GM12801 (cell line): ENCODE measurements around the gene TMEM43.

Experiments
- CTCF ChIP-seq: IDR thresholded peaks from one replicate; pipeline ENCODE4 v1.5.1; 2011; ENCODE audit warnings: control low read depth; ENCODE audit not compliant: insufficient read length; ENCODE audit errors: extremely low read depth

The TMEM43 gene

DNA sequence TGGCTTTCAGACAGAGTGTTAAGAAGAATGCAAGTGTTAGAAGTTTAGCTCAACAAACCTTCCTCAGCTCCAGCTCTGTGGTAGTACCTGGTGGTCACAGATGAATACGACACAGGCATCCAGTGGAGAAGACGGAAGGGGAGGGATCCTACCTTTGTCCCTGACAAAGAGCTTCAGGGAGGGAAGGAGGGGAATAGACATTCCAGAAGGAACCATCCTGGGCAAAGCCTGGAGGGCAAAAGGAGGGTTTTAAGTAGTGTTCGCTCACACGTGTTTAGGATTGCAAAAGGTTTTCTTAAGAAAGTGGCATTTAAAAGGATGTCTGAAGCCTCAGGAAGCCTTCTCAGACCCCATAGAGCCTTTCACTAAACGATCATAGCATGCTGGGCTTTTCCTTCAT, 3.0 kb upstream of the TMEM43 start:
- no peak for TF ChIP-seq CTCF

- TF ChIP-seq CTCF, result no peak
These were observed 2.6 kb upstream of the TMEM43 start for GRCh38 chr3:14122301-14122700.

DNA sequence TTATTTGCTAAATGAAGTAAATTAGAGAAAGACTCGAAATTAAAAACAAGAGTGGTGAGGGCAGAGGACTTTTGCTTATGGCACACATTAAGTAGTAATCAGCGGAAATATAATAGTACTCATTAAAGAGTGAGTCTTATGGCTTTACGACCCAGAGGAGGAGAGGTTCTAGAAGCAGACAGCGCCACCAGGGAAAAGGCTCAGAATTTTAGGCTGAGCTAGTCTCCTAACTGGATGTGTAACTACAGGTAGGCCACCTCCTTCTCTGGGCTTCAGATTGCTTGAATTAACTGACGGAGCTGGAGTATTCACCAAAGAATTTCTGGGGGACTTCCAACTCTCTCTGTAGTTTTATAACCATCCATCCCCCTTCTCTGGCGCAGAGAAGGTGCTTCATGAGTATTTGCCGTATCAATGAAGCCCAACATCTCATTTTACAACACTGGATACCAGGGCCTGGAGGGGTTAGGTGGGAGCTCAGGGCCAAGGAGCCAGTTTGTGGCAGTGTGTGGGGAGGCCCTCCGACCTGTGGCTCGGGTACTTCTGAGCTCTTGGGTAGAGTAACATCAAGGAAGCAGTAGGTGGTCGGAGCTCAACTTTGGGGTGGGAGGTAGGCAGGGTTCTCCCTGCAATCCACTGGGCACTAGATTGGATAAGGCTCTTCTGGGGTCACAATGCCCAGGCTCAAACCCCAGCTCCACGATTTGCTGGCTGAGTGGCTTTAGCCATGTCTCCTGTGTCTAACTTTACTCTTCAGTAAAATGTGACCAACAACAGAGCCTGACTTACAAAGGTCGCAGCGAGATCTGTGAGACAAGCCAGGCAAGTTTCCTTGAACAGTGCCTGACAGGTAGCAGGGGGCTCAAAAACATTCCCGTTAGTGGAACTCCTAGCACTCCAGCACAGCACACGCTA, 1.3 kb upstream of the TMEM43 start:
- no peak for TF ChIP-seq CTCF

GRCh38 chr3:14124223-14124614, 633 bp upstream of the TMEM43 start:
- no peak for TF ChIP-seq CTCF

DNA sequence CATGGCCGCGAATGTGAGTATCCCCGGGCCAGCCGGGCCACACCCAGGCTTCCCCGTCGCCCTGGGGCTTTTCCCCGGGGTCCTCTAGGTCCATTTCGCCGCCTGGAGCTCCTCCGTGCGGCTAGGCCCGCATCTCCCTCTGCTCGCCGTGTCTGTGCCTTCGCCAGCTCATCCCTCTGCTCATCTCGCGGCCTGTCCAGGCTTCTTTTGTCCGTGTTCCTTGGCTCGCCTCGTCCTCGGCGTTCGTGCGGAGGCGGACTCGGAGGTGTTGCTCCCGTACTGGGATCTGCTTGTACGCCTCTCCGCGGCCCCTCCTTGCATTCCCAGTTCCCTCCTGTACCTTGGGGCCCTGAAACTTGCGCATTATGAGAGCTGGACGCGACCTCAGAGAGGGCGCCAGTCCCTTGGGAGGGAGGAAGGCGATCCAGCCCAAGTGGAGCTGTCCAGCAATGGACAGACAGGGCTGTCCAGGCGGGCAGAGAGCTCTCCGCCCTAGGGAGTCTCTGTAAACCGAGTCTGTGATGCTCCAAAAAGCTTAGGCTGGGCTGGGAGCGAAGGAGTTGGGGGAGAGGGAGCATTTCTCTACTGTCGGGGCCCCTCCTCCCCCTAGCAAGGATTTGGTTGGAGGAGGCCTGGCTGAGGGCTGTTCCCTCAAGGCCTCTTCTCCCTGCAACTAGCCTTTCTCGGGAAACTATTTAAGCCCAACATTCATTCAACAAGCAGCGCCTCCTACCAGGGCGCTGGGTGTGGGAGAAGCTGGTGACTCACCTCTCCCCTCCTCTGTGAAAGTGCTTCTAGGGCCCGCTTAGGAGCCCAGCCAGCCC, 553 bp downstream of the TMEM43 start:
- no peak for TF ChIP-seq CTCF

DNA sequence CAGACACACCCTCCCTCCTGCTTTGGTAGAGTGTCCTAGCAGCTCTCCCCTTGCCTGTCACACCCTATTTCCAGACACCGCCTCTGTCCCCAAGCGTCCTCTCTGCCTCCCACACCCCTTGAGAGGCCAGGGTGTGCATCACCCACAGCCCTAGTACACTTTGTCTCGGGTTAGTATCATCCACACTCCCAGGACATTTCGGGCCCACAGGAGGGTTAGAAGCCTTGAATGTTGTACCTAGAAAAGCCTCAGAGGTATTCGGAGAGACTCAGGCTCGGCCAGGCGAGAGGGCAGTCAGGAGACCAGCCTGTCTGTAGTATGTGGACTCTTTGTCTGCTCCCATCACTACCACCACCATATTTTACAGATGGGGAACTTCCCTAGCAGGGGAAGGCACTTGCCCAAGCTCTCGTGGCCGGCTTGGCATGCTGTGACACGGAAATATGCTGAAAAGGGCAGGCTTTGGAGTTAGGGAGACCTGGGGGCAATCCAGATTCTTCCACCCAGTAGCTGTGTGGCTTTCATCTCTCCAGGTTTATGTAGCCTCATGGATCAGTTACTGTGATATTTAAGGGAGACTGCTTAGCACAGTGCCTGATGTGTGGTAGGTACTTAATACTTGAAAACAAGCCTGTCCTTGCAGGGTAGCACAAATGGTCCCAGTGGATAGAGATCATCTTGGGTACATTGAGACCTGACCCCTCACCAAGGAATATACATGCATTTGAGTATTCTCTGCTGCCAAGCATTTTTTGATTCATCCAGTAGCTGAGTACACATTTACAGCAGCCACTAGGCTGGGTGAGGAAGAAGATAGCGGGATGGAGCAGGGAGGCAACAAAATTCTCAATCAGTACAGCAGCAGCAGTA, 1.4 kb downstream of the TMEM43 start:
- TF ChIP-seq CTCF, result no peak
